Ascending aorta (tissue), 2 donors: Measurements from ENCODE around the gene MYOZ3. TPM values are rescaled to one million over a fixed set of nuclear protein-coding genes. Genes with fewer than 3 reads are reported as not detected.

Experiments used
- DNase-seq, 2 donors: peaks; one replicate each; pipeline ENCODE4 v3.0.0-alpha.2; 2019; ENCODE audit warnings: low spot score in 2 of 2
- H3K27ac ChIP-seq, 2 donors: fragments of 200-600 bp; sonication (generic); one replicate each; pipeline ENCODE4 v1.5.1; 2016 to 2017; ENCODE audit warnings: mild to moderate bottlenecking in 1 of 2
- H3K27me3 ChIP-seq: fragments of 200-600 bp; sonication (generic); one replicate; pipeline ENCODE4 v1.5.1; 2017
- H3K36me3 ChIP-seq, 2 donors: fragments of 200-600 bp; sonication (generic); one replicate each; pipeline ENCODE4 v1.5.1; 2016
- H3K4me1 ChIP-seq, 2 donors: fragments of 200-600 bp; sonication (generic); one replicate each; pipeline ENCODE4 v1.5.1; 2016 to 2017; ENCODE audit warnings: mild to moderate bottlenecking in 1 of 2
- H3K4me3 ChIP-seq, 2 donors: fragments of 200-600 bp; sonication (generic); one replicate each; pipeline ENCODE4 v1.5.1; 2016 to 2017; ENCODE audit warnings: mild to moderate bottlenecking in 1 of 2
- H3K9me3 ChIP-seq, 2 donors: fragments of 200-600 bp; sonication (generic); one replicate each; pipeline ENCODE4 v1.5.1; 2016
- CTCF ChIP-seq, 3 experiments: fragments of 200-600 bp in 2 of 3; fragments of 450-650 bp in 1 of 3; sonication (generic) in 2 of 3; IDR thresholded peaks; one replicate each; pipeline ENCODE4 v1.5.1; 2016 to 2019; ENCODE audit warnings: antibody characterized with exemption in 3 of 3, mild to moderate bottlenecking in 1 of 3, moderate library complexity in 1 of 3
- intact Hi-C: fragments of 100-400 bp; cut with DNase I; formaldehyde crosslinking; loops from one replicate; pipeline ENCODE4 v1.15.1; 2023
- total RNA-seq: library from RNA; depleted of rRNA; stranded (reverse); fragments of >200 nt; gene quantifications from one replicate; pipeline ENCODE4 v1.1.0, GENCODE V29; 2016

Gene MYOZ3
- total RNA-seq, 1 donor from 2014 or later, result 1.1 TPM

GRCh38 chr5:150615141-150615699, 45.8 kb upstream of the MYOZ3 start:
- H3K4me1 ChIP-seq, result peaks cover 48 to 95% of the 10 kb centered on the region in 2 donors
- intact Hi-C loops, result no loop called here
- DNase-seq, result peak in 1 of 2 donors; percentile 88
- no peaks in the 10 kb centered on the region for H3K36me3 ChIP-seq
- H3K27ac ChIP-seq, result peak overlapping the region; percentile 92 to 96
- no peaks in the 10 kb centered on the region for H3K9me3 ChIP-seq
- H3K4me3 ChIP-seq, result peak overlapping the region in 1 of 2 donors; percentile 23
- H3K27me3 ChIP-seq, result no peaks in the 10 kb centered on the region
- no peak for TF ChIP-seq CTCF (IDR thresholded peaks at IDR 0.05)

- H3K27ac ChIP-seq, result peak overlapping the region; percentile 92 to 96
- intact Hi-C loops, result no loop called here
- no peaks in the 10 kb centered on the region for H3K27me3 ChIP-seq
- H3K4me1 ChIP-seq, result peaks cover 45 to 87% of the 10 kb centered on the region in 2 donors
- H3K36me3 ChIP-seq, result no peaks in the 10 kb centered on the region
- no peaks in the 10 kb centered on the region for H3K9me3 ChIP-seq
- no peak for TF ChIP-seq CTCF (IDR thresholded peaks at IDR 0.05)
- no peak for DNase-seq
- no peak overlapping the region for H3K4me3 ChIP-seq
These were observed 45.0 kb upstream of the MYOZ3 start for GRCh38 chr5:150616024-150616470.

GRCh38 chr5:150616506-150616905, 44.5 kb upstream of the MYOZ3 start:
- Histone ChIP-seq H3K4me1 (peaks cover 42 to 82% of the 10 kb centered on the region in 2 donors), H3K27me3 (no peaks in the 10 kb centered on the region), H3K27ac (peak overlapping the region; percentile 92 to 96), H3K36me3 (no peaks in the 10 kb centered on the region), H3K9me3 (no peaks in the 10 kb centered on the region), H3K4me3 (no peak overlapping the region)
- DNase-seq, result no peak
- no peak for TF ChIP-seq CTCF (IDR thresholded peaks at IDR 0.05)
- intact Hi-C loops, result no loop called here

GRCh38 chr5:150618163-150618562, 42.9 kb upstream of the MYOZ3 start:
- no peaks in the 10 kb centered on the region for H3K27me3 ChIP-seq
- H3K36me3 ChIP-seq, result no peaks in the 10 kb centered on the region
- H3K27ac ChIP-seq, result peak overlapping the region; percentile 96 to 99
- H3K9me3 ChIP-seq, result no peaks in the 10 kb centered on the region
- intact Hi-C loops, result no loop called here
- no peak for DNase-seq
- H3K4me3 ChIP-seq, result peak overlapping the region in 1 of 2 donors; percentile 1
- no peak for TF ChIP-seq CTCF (IDR thresholded peaks at IDR 0.05)
- H3K4me1 ChIP-seq, result peaks cover 36 to 77% of the 10 kb centered on the region in 2 donors

GRCh38 chr5:150618588-150619281, 42.3 kb upstream of the MYOZ3 start:
- Histone ChIP-seq H3K36me3 (no peaks in the 10 kb centered on the region), H3K4me3 (peak overlapping the region in 1 of 2 donors; percentile 21), H3K9me3 (no peaks in the 10 kb centered on the region), H3K27ac (peak overlapping the region; percentile 96 to 99), H3K4me1 (peaks cover 36 to 77% of the 10 kb centered on the region in 2 donors), H3K27me3 (no peaks in the 10 kb centered on the region)
- intact Hi-C loops, result no loop called here
- no peak for TF ChIP-seq CTCF (IDR thresholded peaks at IDR 0.05)
- DNase-seq, result no peak
